ENCODE measurements around the gene PNPLA4.

Gene PNPLA4

GRCh38 chrX:7927259-7928167 is at the start of gene PNPLA4:
TSS of gene PNPLA4 (minus strand) at chrX:7927413. CDS start at chrX:7926119, 1,294 bp downstream.
- DNase-seq, result peak in 54 of 56 donors; percentile 0 to 83 (median 46)

DNA sequence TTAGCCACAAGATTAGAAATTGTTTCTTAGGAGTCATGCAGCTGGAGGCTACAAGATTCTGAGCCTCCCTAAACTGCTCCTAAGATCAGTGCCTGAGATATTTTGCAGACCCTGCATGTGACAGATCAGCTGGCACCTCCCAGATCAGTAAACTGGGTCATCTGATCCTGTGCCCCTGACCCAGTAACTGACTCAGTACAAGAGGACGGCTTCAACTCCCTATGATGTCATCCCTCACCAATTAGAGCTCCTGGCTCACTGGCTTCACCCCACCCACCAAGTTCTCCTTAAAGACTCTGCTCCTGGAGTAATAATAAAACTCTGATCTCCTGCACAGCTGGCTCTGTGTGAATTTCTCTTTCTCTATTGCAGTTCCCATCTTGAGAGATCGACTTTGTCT is 45.4 kb upstream of the PNPLA4 start:
- DNase-seq, result no peak

DNA sequence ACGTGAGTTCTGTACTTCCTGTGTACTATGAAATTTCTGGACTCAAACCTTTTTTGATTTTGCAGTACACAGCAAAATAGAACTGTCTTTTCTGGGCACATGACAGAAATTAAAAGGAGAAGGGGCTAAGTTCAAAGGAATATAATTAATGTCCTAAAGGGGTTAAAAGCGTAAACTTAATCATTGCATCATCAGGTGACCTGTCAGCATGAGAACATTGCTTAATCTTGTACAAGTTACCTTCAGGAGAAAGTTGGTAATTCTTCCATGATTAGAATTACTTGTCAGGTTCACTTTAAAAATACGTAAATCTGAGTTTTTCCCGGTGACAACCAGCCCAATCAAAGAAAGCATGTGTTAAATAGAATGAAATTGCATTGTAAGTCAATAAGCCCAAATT is 43.2 kb upstream of the PNPLA4 start:
- no peak for DNase-seq

- no peak for DNase-seq
These were observed 38.2 kb upstream of the PNPLA4 start for GRCh38 chrX:7965436-7965835.

DNA sequence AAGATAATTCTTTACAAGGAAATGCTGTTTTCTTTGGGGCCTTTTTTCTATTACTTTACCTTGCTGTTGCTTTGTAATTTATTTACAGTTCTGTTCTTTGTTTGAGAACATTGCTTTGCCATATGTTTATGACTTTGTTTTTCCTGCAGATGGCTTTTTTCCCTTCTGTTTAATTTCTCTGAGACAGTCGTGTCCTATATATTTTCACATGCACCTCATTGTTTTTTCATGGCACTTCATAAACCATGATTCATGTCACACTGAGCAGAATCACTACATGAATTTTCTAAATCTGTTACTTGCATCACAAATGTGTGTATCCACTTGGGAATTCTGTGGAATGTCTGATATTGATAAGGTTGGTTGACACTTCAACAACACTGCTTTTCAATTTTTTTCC is 33.0 kb upstream of the PNPLA4 start:
- no peak for DNase-seq

DNA sequence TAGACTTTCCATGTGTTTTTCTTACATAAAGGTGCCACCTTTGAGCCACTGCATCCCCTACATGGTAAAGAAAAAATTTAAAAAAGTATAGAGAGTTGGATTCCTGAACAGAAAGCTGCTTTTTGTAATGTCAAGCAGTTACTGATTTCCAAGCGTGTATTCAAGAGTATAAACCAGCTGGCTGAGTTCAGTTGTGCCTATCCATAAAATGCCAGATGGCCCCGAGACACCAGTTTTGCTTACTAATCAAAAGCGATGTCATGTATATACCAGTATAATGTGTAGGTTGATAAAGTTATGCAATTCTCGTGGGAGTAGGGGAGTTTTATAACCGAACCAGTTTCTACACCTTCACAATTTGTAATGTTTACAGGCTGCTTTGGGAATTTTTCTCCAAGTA is 26.2 kb upstream of the PNPLA4 start:
- no peak for DNase-seq

- no peak for DNase-seq
These were observed 23.7 kb upstream of the PNPLA4 start for GRCh38 chrX:7950865-7951264.

DNA sequence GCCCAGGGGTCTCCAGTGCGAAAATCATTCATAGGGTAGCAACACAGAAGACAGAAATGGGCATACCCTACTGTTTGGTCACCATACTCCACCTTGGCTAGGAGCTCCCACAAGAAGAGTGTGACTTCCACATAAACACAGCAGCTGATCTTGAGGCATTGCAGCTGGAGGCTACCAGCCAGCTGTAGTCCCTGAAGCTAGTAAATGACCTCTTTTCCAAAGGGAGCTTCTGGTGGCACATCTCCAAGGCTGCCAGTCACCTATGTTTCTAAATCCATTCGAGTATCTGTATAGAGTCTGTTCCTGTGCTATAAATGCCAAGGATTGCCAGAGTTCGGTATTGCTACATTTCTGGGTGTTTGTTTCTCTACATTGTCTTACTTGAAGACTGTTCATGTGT is 21.3 kb upstream of the PNPLA4 start:
- no peak for DNase-seq

GRCh38 chrX:7946960-7947359 is 19.7 kb upstream of the PNPLA4 start:
- no peak for DNase-seq

- peak in 2 of 56 donors; percentile 0 to 1 for DNase-seq
These were observed 16.5 kb upstream of the PNPLA4 start for GRCh38 chrX:7943600-7944245.

GRCh38 chrX:7941390-7942042 is 14.3 kb upstream of the PNPLA4 start:
- DNase-seq, result peak in 14 of 56 donors; percentile 0 to 13 (median 3)

- no peak for DNase-seq
These were observed 6.8 kb upstream of the PNPLA4 start for GRCh38 chrX:7934026-7934425.

DNA sequence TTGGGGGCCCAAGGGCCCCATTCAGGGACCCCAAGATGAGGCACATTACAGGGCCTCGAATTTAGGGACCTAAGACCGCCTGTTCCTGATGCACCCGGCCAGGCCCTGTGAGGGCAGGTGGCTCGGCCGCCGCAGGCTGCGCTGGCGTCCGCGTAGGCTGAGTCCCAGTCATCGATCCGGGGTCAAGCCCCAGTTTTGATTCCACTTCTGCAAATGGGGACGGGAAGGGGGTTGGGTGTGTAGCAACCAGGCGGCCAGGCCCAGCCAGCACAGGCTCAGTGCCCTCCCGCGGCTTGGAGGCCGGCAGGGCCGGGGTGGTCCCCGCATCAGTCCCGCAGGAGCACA is 327 bp downstream of the PNPLA4 start:
- DNase-seq, result peak in 2 of 56 donors; percentile 39 to 41

GRCh38 chrX:7926501-7926900 is 712 bp downstream of the PNPLA4 start:
- DNase-seq, result no peak

DNA sequence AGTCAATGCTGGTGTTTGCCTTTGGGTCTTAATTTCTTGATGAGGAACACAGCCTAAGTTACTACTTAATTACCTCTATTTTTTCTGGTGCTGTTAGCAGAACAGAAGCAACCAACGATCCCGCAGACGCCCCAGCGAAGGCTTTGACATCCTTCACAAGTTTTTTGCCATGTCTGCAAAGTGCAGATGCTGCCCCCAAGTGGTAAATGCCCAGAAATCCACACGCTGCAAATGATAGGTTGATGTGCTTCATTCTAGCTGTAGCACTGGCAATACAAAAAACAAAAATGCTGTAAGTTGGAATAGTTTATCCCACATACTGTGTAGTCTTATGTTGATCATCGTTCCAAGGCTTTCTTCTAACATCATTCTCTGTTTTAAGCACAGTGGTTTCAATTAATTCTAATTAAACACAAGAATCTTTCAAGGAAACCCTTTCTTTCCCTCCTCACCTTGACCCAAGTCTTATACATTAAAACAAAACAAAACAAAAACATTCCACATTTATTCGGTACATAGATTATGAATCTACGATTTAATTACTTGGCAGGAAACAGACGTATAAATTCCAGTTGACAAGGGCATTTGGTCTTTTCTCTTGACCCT is 1.2 kb downstream of the PNPLA4 start:
- DNase-seq, result peak in 45 of 56 donors; percentile 0 to 63 (median 17)

DNA sequence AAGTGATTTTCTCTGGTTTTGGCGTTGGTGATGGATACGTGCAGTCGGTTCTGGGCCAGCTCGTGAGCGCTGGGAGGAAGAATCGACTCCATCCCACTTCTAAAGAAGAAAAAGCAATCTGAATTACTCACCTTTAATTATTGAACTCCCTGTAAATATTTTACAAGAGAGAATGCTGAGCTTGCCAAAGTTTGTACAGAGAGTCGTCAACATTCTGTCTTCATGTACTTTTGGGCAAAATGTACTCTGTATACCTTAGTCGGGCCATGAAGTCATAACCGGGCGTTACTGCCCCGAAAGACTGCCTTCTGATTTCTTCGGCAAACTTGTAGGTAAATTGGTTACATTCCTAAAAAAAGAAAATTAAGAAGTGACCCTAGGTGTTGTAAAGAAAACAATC is 5.5 kb downstream of the PNPLA4 start:
- no peak for DNase-seq

- DNase-seq, result no peak
These were observed 18.4 kb downstream of the PNPLA4 start for GRCh38 chrX:7908821-7909220.

DNA sequence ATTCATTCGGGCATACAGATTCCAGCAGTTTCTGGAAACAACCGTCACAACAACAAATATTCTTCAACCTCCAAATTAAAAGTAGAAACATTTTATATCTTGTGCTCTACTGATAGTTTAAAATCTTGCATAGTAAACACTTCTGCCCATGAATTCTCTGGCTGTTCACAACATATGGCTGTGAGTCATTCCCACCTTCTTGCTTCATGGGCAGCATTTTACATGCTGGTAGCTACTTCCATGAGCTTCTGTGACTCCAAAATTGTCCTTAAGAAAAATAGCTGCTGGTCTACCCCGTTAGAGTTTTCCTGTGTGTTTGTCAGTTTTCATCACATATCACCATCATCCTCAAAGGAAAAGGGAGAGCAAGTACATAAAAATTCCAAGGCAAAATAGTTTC is 22.7 kb downstream of the PNPLA4 start:
- DNase-seq, result no peak

- no peak for DNase-seq
These were observed 35.3 kb downstream of the PNPLA4 start for GRCh38 chrX:7891928-7892327.

DNA sequence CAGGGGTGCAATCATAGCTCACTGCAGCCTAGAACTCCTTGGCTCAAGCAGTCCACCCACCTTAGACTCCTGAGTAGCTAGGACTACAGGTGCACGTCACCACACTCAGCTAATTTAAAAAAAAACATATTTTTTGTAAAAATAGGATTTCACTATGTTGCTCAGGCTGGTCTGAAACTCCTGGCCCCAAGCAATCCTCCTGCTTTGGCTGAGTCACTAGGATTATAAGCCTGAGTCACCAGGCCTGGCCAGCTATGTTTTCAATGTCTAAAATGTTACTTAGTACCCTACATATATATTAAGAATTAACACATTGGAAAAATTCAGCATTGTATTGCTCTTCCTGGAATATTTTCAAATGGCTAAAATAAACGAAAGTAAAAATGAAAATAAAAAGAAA is 37.5 kb downstream of the PNPLA4 start:
- no peak for DNase-seq

GRCh38 chrX:7889135-7889534 is 38.1 kb downstream of the PNPLA4 start:
- no peak for DNase-seq

- DNase-seq, result no peak
These were observed 50.3 kb downstream of the PNPLA4 start for GRCh38 chrX:7876957-7877356.
